Left ventricle myocardium inferior (tissue), 1 donor: ENCODE data around the gene CES4A. TPM values are rescaled to one million over a fixed set of nuclear protein-coding genes. Genes with fewer than 3 reads are reported as not detected.

Experiments used
- DNase-seq: peaks from one replicate; pipeline ENCODE4 v3.0.0-alpha.2; 2020
- H3K27ac ChIP-seq: fragments of 200-600 bp; replicated peaks from 2 replicates; pipeline ENCODE4 v1.8.0; 2021
- H3K27me3 ChIP-seq: fragments of 200-600 bp; 2 replicates; pipeline ENCODE4 v1.8.0; 2021; ENCODE audit warnings: low read depth
- H3K36me3 ChIP-seq: fragments of 200-600 bp; 2 replicates; pipeline ENCODE4 v1.8.0; 2021
- H3K4me1 ChIP-seq: fragments of 200-600 bp; 2 replicates; pipeline ENCODE4 v1.8.0; 2021
- H3K4me3 ChIP-seq: fragments of 200-600 bp; 2 replicates; pipeline ENCODE4 v1.8.0; 2021; ENCODE audit warnings: mild to moderate bottlenecking, moderate library complexity
- H3K9me3 ChIP-seq: fragments of 200-600 bp; replicated peaks from 2 replicates; pipeline ENCODE4 v1.8.0; 2021
- CTCF ChIP-seq: fragments of 200-600 bp; IDR thresholded peaks from 2 replicates; pipeline ENCODE4 v1.8.0; 2021; ENCODE audit warnings: antibody characterized with exemption, mild to moderate bottlenecking, borderline replicate concordance
- intact Hi-C: fragments of 100-400 bp; cut with micrococcal nuclease; formaldehyde crosslinking; loops from one replicate; pipeline ENCODE4 v1.11.0; 2022
- total RNA-seq: library from RNA; stranded (reverse); fragmentation: NEBNext Ultra II Directional; extraction: Animal tissue kit (Norgen Biotek cat#: 25700); gene quantifications from one replicate; pipeline ENCODE4 v1.2.1, GENCODE V29; 2021
- donor health status: DM: no; HTN: yes; CAD: no; lungs with severe emphysema.

CES4A gene
- total RNA-seq, 1 donor from 2014 or later: 11.0 TPM

GRCh38 chr16:67034487-67034886 lies 46.1 kb downstream of the CES4A start:
- H3K4me1 ChIP-seq: peaks cover 64% of the 10 kb centered on the region
- H3K9me3 ChIP-seq: no peaks in the 10 kb centered on the region
- TF ChIP-seq CTCF: no peak
- no peaks in the 10 kb centered on the region for H3K27me3 ChIP-seq
- H3K4me3 ChIP-seq: no peak overlapping the region
- H3K36me3 ChIP-seq: peaks cover 19% of the 10 kb centered on the region
- DNase-seq: no peak
- intact Hi-C loops: no loop called here
- no peak overlapping the region for H3K27ac ChIP-seq

- DNase-seq: no peak
- Histone ChIP-seq H3K27me3 (no peaks in the 10 kb centered on the region), H3K4me1 (peaks cover 55% of the 10 kb centered on the region), H3K4me3 (no peak overlapping the region), H3K36me3 (peaks cover 19% of the 10 kb centered on the region), H3K9me3 (no peaks in the 10 kb centered on the region), H3K27ac (no peak overlapping the region)
- no peak for TF ChIP-seq CTCF
- intact Hi-C loops: no loop called here
Measured at GRCh38 chr16:67035364-67035763, 47.0 kb downstream of the CES4A start.

GRCh38 chr16:67036323-67036741 lies 47.9 kb downstream of the CES4A start:
- no peak for TF ChIP-seq CTCF
- peaks cover 45% of the 10 kb centered on the region for H3K4me1 ChIP-seq
- no peaks in the 10 kb centered on the region for H3K9me3 ChIP-seq
- no peak overlapping the region for H3K27ac ChIP-seq
- intact Hi-C loops: no loop called here
- DNase-seq: no peak
- no peak overlapping the region for H3K4me3 ChIP-seq
- H3K27me3 ChIP-seq: no peaks in the 10 kb centered on the region
- peaks cover 20% of the 10 kb centered on the region for H3K36me3 ChIP-seq

GRCh38 chr16:67039260-67040020 lies 51.1 kb downstream of the CES4A start:
- no peaks in the 10 kb centered on the region for H3K9me3 ChIP-seq
- H3K36me3 ChIP-seq: peaks cover 28% of the 10 kb centered on the region

GRCh38 chr16:67040166-67040565 lies 51.8 kb downstream of the CES4A start:
- no peak overlapping the region for H3K27ac ChIP-seq
- TF ChIP-seq CTCF: no peak
- no peaks in the 10 kb centered on the region for H3K27me3 ChIP-seq
- intact Hi-C loops: no loop called here
- no peak overlapping the region for H3K4me3 ChIP-seq
- peaks cover 16% of the 10 kb centered on the region for H3K4me1 ChIP-seq
- DNase-seq: no peak
- H3K9me3 ChIP-seq: no peaks in the 10 kb centered on the region
- H3K36me3 ChIP-seq: peaks cover 28% of the 10 kb centered on the region

More at GRCh38 chr16:67039260-67040020, 51.1 kb downstream of the CES4A start:
- Histone ChIP-seq H3K4me1 (peaks cover 24% of the 10 kb centered on the region), H3K27ac (no peak overlapping the region), H3K27me3 (no peaks in the 10 kb centered on the region), H3K4me3 (no peak overlapping the region)
- no peak for DNase-seq
- TF ChIP-seq CTCF: no peak
- intact Hi-C loops: no loop called here
